BJ (cell line): ENCODE results near the gene MRPL52. TPM values are rescaled to one million over a fixed set of nuclear protein-coding genes. Genes with fewer than 3 reads are reported as not detected.

Experiments
- CTCF ChIA-PET: fragments of 350-600 bp; formaldehyde crosslinking; extraction: SDS; loops from one replicate; lab custom pipeline; 2021; ENCODE audit warnings: antibody characterized with exemption, inconsistent platforms; lab: Yijun Ruan, JAX
- POLR2A ChIA-PET: fragments of 300-600 bp; sonication (Branson Sonifier 250); formaldehyde crosslinking; extraction: SDS; loops from one replicate; lab custom pipeline; 2021; ENCODE audit warnings: antibody characterized with exemption; lab: Charles Lee
- DNase-seq: peaks from one replicate; pipeline ENCODE4 v3.0.0-alpha.2; 2011; ENCODE audit warnings: low read depth
- H3K27me3 ChIP-seq: 2 replicates; pipeline ENCODE4 v1.6.0; 2011; ENCODE audit warnings: low read length; ENCODE audit not compliant: control insufficient read depth, insufficient read depth
- H3K36me3 ChIP-seq: 2 replicates; pipeline ENCODE4 v1.5.1; 2011; ENCODE audit warnings: low read length; ENCODE audit not compliant: control insufficient read depth, insufficient read depth
- H3K4me3 ChIP-seq: 2 replicates; pipeline ENCODE4 v1.5.1; 2011; ENCODE audit warnings: low read depth, mild to moderate bottlenecking, control low read depth, low read length
- polyA plus RNA-seq: library from polyadenylated mRNA; depleted of rRNA; stranded (reverse); fragments of >200 nt; gene quantifications from 2 replicates; pipeline ENCODE4 v1.2.3, GENCODE V29; 2011
- TF ChIP-seq, protein P1 (sequence below): IDR thresholded peaks from 2 replicates; pipeline ENCODE4 v1.5.1; 2011; ENCODE audit warnings: low read depth, mild to moderate bottlenecking, control low read depth, inconsistent platforms, low read length, moderate library complexity; ENCODE audit not compliant: insufficient read depth

The MRPL52 gene
- polyA plus RNA-seq, 1 experiment = 66.7 TPM

GRCh38 chr14:22846811-22847307, 17.2 kb downstream of the MRPL52 start:
- CTCF ChIA-PET = interaction anchor here (1.0 to 10.6 kb wide), 5 partner anchors 10 to 276 kb away, joined by 3 to 246 read pairs (median 11); partner anchors contain the start of gene MMP14
- Histone ChIP-seq H3K27me3 (no peaks in the 10 kb centered on the region), H3K36me3 (peaks cover 44% of the 10 kb centered on the region), H3K4me3 (no peak overlapping the region)
- TF ChIP-seq, protein P1, sequence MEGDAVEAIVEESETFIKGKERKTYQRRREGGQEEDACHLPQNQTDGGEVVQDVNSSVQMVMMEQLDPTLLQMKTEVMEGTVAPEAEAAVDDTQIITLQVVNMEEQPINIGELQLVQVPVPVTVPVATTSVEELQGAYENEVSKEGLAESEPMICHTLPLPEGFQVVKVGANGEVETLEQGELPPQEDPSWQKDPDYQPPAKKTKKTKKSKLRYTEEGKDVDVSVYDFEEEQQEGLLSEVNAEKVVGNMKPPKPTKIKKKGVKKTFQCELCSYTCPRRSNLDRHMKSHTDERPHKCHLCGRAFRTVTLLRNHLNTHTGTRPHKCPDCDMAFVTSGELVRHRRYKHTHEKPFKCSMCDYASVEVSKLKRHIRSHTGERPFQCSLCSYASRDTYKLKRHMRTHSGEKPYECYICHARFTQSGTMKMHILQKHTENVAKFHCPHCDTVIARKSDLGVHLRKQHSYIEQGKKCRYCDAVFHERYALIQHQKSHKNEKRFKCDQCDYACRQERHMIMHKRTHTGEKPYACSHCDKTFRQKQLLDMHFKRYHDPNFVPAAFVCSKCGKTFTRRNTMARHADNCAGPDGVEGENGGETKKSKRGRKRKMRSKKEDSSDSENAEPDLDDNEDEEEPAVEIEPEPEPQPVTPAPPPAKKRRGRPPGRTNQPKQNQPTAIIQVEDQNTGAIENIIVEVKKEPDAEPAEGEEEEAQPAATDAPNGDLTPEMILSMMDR = no peak; the same call in 1 of the 2 replicates
- DNase-seq = no peak
- POLR2A ChIA-PET = interaction anchor here (1.6 kb wide), 1 partner anchor 9 kb away, joined by 8 read pairs; no protein-coding TSS in a partner anchor

DNA sequence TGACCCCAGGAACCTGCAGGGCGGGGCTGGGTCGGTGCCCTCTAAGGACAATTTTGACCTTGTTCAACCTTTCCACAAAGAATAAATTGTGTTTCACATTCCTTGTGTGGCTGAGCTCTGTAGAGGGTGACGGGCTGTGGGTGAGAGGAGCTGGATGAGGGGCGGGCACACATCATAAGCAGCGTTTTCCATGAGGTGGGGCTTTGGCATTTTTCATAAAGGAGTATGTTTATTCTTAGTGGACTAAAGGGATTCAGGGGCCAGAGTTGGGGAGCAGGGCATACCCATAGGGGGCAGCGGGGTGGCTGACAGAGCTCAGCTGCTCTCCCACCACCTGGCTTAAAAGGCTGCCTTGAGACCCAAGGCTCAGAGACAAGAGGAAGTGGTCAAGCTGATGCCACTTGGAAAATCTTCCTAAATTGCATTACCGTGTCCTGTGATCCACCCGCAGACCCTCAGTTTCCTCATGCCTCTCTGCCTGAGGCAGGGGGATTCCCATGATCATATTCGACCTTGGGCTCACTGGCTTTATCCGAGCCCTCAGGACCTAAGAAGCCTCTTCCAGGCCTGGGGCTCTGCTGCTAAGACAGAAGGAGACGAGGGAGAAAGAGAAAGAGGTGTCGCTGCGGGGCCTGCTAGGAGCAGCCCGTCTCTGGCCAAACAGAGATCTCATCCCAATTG, 18.1 kb downstream of the MRPL52 start:
- ChIA-PET POLR2A (interaction anchor here (1.6 kb wide), 1 partner anchor 10 kb away, joined by 8 read pairs; no protein-coding TSS in a partner anchor), CTCF (interaction anchor here (0.6 to 10.6 kb wide), 8 partner anchors 11 to 458 kb away, joined by 3 to 246 read pairs (median 4); partner anchors contain the start of gene MMP14)
- no peak for DNase-seq
- no peak overlapping the region for H3K4me3 ChIP-seq
- peaks cover 35% of the 10 kb centered on the region for H3K36me3 ChIP-seq
- no peaks in the 10 kb centered on the region for H3K27me3 ChIP-seq
- TF ChIP-seq, protein P1 = 0 out of 2 replicates have a peak, but pooled peaks have one; percentile 6

DNA sequence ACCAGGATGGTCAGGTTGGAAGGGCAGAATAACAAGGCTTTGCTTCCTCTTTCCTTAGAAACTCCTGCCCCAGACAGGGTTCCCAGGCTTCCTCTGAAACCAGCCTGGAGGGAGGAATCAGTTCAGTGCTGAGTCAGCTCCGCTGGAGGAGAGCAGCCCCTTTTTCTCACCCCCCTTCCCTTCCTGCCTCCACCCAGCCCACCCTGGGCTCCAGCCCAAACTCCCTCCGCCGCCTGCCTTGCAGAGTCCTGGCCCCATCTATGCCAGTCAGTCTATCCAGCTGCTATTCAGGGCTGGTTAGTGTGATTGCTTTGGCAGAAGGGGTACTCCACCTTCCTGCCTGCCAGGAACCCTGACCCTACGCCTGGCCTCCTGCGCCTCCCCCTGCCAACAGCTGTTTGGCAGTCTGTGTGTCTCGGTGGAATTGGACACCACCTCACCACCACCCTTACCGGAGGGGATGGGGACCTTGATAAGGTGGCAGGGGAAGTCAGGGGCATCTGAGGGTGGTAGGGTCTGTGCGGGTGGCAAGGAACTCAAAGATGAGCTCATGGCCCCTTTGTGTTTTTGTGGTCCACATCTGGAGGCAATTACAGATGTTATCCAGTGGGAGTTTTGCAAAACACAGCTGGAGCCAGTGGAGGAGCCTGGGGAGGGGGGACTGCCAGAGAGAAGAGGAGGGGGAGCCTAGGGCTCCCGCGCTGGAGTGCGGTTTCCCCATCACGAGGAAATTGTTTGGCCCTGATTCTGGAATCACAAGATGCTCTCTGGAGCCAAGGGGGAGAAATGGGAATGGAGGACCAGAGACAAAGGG, 18.9 kb downstream of the MRPL52 start:
- no peak overlapping the region for H3K4me3 ChIP-seq
- DNase-seq = peak; percentile 82
- TF ChIP-seq, protein P1 = no peak
- H3K36me3 ChIP-seq = peaks cover 27% of the 10 kb centered on the region
- CTCF ChIA-PET = interaction anchor here (0.7 to 10.6 kb wide), 8 partner anchors 12 to 459 kb away, joined by 3 to 246 read pairs (median 5); partner anchors contain the start of gene MMP14
- POLR2A ChIA-PET = interaction anchor here (1.6 kb wide), 1 partner anchor 11 kb away, joined by 8 read pairs; no protein-coding TSS in a partner anchor
- no peaks in the 10 kb centered on the region for H3K27me3 ChIP-seq

DNA sequence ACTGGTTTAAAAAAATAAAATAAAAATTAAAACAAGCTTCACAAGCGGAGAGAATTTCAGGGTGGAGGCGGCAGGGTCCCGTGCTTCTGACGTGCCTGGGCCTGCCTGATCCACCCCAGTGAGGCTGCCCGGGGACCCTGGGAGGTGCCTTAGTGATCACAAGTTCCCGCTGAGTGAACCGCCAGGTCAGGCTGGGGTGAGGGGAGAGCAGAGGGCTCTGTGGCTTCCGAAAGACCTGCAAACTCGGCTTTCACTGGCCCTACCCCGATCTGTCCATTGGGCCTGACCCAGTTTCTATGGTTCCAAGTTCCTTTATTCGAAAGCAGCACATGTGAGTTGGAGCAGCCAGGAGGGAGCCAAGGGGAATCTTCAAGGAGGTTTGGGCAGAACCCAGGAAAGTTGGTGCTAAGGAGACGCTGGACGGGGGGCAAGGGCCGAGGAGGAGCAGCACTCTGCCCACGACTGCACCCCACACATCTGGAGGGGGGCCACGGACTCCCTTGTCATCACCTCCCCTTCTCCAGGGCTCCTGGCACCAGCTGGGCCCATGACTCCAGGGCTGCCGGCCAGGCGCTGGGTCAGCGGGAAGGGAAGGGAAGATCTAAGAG, 19.6 kb downstream of the MRPL52 start:
- TF ChIP-seq, protein P1 = no peak
- no peak for DNase-seq
- CTCF ChIA-PET = interaction anchor here (0.8 to 10.6 kb wide), 8 partner anchors 12 to 279 kb away, joined by 3 to 246 read pairs (median 8); partner anchors contain the start of genes LRP10 and MMP14
- H3K4me3 ChIP-seq = no peak overlapping the region
- H3K36me3 ChIP-seq = peaks cover 23% of the 10 kb centered on the region
- POLR2A ChIA-PET = no interaction called here
- H3K27me3 ChIP-seq = no peaks in the 10 kb centered on the region
